Lower leg skin (tissue), 3 donors: ENCODE data around the gene IPCEF1.

Experiments
- POLR2A ChIP-seq, 2 donors: fragments of 450-650 bp; IDR thresholded peaks; one replicate each; pipeline ENCODE4 v1.6.1; 2016 to 2017; ENCODE audit warnings: antibody characterized with exemption in 2 of 2, mild to moderate bottlenecking in 1 of 2, moderate library complexity in 1 of 2
- TF ChIP-seq, protein P1 (sequence below), 3 donors: fragments of 450-650 bp; IDR thresholded peaks; one replicate each; pipeline ENCODE4 v1.5.1; 2016; ENCODE audit warnings: antibody characterized with exemption in 3 of 3, mild to moderate bottlenecking in 3 of 3, moderate library complexity in 2 of 3

DNA sequence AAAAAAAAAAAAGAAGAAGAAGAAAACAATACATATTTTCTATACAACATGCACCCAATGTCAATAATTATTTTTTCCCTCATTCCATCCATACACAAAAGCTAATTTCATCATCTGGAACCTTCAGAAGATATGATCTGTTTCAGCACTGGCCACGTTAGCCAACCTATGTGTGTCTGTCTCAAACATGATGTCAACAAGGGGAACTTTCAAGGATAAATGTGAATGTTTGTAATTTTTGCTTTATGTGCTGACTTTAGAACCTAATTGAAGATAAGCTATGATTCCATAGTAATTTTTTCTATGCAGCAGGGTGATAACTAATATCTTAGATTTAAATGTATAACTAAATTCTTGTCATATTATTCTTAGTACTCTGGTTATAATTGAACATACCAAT, 37.9 kb downstream of the IPCEF1 start:
- TF ChIP-seq POLR2A (IDR thresholded peaks at IDR 0.05) = no peak
- TF ChIP-seq, protein P1, sequence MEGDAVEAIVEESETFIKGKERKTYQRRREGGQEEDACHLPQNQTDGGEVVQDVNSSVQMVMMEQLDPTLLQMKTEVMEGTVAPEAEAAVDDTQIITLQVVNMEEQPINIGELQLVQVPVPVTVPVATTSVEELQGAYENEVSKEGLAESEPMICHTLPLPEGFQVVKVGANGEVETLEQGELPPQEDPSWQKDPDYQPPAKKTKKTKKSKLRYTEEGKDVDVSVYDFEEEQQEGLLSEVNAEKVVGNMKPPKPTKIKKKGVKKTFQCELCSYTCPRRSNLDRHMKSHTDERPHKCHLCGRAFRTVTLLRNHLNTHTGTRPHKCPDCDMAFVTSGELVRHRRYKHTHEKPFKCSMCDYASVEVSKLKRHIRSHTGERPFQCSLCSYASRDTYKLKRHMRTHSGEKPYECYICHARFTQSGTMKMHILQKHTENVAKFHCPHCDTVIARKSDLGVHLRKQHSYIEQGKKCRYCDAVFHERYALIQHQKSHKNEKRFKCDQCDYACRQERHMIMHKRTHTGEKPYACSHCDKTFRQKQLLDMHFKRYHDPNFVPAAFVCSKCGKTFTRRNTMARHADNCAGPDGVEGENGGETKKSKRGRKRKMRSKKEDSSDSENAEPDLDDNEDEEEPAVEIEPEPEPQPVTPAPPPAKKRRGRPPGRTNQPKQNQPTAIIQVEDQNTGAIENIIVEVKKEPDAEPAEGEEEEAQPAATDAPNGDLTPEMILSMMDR (IDR thresholded peaks at IDR 0.05) = no peak
